SH-SY5Y (cell line): ENCODE data around the gene BICDL2.

ENCODE experiments used
- GATA2 ChIP-seq: IDR thresholded peaks from 2 replicates; pipeline ENCODE4 v1.6.1; 2011; ENCODE audit warnings: mild to moderate bottlenecking, low read depth, low read length
- GATA3 ChIP-seq: IDR thresholded peaks from 2 replicates; pipeline ENCODE4 v1.6.1; 2011; ENCODE audit warnings: low read depth, mild to moderate bottlenecking, low read length, moderate library complexity

- TF ChIP-seq GATA3 (no peak), GATA2 (no peak)
Measured at GRCh38 chr16:3074860-3075522, 38.2 kb upstream of the BICDL2 start.
